GM19238 (cell line): ENCODE measurements around the gene UTP18.
"Not testable (repeated sequence)": the region's sequence is repeated elsewhere in the genome, so short reads cannot be mapped to it uniquely, and the experiment has no call there.

Experiments used
- DNase-seq: peaks from one replicate; pipeline ENCODE4 v3.0.0; 2011; ENCODE audit warnings: low spot score; ENCODE audit not compliant: insufficient read length

Gene UTP18

GRCh38 chr17:51260237-51261023, at the start of gene UTP18:
UTP18 (plus strand) TSS chr17:51260546; CDS start chr17:51260585, 39 bp downstream.
- peak; percentile 85 for DNase-seq

DNA sequence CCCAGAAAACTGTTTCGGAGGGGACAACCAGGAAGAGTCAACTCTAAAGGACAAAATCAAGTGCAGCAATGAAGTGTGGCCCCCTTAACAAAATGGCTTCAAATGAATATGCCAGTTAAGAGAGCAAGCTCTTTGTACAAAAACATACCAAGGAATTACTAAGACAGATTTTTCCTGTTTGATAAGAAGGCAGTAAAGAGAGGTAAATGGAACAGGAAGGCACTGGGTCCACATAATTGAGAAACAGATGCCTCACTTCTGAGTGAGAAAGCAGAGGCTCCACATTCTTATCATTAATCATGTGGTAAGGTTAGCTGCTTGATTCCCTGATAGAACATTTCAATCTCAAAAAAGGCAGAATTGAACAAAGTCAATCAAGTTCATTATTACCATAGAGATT, 45.4 kb upstream of the UTP18 start:
- DNase-seq: no peak

GRCh38 chr17:51217946-51218345, 42.4 kb upstream of the UTP18 start:
- no peak for DNase-seq

GRCh38 chr17:51221322-51221721, 39.0 kb upstream of the UTP18 start:
- no peak for DNase-seq

GRCh38 chr17:51224402-51225262, 35.7 kb upstream of the UTP18 start:
- DNase-seq: no peak

GRCh38 chr17:51225523-51225922, 34.8 kb upstream of the UTP18 start:
- DNase-seq: not testable (repeated sequence)

- DNase-seq: no peak
Observed at GRCh38 chr17:51228161-51228560, 32.2 kb upstream of the UTP18 start.

DNA sequence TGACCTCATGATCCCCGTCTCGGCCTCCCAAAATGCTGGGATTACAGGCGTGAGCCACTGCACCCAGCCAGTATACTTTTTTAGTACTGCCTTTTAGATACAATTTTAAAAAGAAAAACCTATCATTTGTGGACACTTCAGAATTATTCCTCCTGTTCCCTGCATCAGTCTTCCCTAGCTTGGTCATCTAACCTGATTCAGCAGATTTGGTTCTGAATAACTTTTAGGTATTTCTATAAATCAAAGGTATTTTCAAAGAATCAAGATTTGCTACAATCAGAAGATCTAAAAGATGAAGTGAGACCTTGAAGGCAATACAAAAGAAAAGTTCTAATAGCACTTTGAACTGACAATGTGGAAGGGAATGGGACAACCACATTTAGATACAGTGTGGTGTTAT, 30.5 kb upstream of the UTP18 start:
- no peak for DNase-seq

DNA sequence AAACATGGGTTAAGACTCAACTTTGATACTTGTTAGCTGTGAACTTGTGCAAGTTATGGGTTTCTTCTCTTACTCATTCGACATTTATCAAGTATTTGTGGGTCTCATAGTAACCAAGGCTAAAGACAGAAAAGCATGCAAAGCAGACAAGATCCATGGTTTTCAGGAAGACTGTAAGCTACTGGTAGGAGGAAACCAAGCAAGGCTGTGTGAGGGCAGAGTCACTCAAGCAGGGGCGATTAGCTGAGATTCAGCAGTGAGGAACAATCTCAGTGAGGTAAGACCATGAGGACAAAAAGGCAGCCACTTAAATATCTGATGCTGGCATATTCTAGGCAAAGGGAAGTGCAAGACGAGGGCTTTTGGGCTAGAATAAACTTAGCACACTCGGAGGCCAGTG, 30.0 kb upstream of the UTP18 start:
- no peak for DNase-seq

DNA sequence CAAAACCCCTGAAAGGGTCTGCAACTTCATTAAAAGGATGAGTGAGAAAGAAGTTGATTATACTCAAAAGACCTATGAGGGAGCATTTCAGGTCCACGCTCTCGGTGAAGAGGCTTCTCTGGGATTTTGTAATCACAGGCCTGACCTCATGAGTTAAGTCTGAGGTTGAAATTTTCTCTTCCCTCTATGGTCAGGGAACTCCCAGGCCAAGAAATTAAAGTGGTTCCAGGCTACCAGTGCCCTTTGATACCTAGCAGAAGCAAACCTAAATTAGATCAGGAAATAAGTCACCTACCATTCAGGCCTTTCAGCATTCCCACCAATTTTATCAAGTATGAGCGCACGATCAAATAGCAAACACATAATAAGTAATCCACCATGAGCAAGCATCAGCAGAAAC, 28.3 kb upstream of the UTP18 start:
- no peak for DNase-seq

DNA sequence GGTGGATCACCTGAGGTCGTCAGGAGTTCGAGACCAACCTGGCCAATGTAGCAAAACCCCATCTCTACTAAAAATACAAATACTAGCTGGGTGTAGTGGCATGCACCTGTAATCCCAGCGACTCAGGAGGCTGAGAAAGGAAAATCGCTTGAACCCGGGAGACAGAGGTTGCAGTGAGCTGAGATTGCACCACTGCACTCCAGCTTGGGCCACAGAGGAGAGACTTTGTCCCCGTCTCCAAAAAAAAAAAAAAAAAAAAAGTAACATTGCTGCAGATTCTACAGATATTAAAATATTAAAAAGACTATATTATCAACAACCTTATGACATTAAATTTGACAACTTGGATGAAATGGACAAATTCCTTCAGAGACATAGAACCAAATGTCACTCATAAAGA, 26.2 kb upstream of the UTP18 start:
- DNase-seq: no peak

DNA sequence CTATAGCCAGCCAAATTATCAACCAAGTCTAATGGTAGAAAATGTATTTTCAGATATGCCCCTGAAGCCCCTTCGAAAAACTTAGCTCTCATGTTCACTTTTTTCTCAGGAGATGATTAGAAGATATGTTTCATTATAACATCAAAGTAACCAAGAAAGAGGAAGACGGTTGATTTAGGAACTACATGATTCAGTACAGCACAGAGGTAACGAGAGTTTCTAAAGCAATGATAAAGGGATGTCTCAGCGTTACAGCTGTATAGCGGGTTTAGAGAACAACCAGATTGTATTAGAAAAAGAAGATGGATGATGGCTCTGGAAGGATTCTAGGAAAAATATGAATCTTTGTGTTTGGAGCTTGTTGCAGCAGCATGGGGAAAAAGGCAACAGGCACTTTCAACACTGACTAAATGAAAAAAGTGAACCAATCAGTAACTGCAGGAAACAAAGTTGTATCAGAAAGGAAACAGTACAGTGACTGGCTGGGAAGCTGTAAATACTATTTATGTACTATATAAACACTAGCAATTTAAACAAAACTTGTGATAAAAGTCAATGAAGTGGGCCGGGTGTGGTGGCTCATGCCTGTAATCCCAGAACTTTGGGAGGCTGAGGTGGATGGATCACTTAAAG, 22.0 kb upstream of the UTP18 start:
- DNase-seq: no peak

DNA sequence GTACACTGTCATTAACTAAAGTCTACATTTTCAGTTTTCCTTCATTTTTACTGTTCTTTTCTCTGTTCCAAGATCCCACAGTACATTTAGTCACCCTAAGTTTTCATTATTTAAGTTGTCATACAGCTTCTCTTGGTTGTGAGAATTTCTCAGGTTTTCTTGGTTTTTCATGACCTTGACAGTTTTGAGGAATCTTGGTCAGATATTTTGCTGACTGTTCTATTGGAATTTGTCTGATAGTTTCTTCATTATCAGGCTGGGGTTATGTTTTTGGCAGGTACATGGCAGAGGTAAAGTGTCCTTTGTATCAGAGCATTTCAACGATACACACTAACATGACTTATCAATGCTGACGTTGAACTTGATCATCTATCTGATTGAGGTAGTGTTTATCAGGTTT, 20.1 kb upstream of the UTP18 start:
- no peak for DNase-seq

DNA sequence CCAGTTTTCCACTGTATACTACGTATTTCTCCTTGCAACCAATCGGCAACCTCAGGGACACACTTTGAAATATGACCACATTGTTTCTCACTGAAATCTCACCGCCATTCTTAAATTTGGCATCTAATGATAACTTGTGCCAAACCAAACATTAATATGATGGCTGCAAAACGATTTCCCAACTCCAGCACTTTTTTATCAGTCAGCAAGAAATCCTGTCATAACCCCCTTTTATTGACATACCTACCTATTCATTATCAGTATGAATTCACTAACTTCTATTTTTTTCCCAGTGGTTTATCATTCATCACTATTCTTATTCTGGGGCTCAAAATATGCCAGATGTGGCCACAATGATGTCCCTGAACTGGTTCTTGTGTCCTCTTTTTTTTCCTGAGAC, 16.3 kb upstream of the UTP18 start:
- no peak for DNase-seq

- DNase-seq: no peak
Observed at GRCh38 chr17:51245535-51245934, 14.8 kb upstream of the UTP18 start.

DNA sequence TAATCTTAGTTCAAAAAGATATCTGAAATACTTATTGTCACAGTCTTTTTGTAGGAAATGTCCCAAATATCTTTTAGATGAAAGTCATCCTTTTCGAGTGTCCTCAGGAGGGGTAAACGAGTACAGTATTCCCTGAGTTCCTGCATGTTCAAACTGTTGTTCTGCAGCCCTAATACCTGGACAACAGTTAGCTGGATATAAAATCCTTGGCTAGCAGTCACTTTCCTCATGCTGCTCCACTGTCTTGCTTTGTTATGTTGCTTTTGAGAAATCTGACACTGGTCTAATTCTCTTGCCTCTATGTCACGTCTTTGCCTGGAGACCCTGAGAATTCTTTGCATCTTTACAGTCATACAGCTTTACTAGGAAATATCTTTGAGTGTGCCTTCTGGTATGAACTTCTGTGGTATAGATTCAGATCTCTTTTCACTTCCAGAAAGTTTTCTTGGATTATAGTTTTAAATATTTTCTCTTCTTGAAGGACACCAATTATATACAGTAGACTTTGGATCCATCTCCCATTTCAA, 10.0 kb upstream of the UTP18 start:
- DNase-seq: no peak

DNA sequence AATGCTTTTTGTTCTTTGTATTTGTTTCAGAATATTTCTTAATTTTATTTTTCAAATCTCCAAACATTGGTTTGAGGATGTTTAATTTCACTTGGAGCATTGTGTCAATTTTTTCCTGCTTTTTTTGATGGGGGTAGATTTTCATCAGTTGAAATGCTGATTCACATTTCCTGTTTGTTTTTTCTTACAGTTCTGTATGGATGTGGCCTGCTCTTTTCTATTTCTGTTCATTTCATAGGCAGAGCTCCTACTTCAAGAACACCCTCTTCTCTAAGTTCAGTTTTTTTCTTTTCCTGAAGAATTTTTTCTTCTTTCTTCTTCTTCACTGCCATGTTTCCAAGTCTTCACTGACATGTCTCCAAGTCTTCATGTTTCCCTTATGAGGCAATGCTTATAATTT, 9.3 kb upstream of the UTP18 start:
- DNase-seq: no peak

GRCh38 chr17:51255673-51256072, 4.7 kb upstream of the UTP18 start:
- no peak for DNase-seq

DNA sequence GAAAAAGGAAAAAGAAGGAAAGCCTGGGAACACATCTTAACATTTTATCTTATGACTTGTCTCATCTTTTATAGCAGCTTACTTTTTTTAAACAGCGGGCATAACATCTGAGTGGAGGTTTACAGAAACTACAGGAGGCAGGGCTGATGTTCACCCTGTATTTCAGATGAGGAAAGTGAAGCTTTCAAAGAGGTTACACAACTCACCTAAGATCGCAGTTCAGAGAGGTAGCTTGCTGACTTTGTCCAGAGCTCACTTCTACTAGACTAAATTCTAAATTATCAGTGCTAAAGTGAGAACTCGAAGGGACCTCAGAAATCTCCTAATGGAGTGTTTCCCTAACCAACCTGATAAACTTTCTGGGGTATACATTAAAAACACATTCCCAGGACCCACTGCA, 4.2 kb upstream of the UTP18 start:
- DNase-seq: no peak

DNA sequence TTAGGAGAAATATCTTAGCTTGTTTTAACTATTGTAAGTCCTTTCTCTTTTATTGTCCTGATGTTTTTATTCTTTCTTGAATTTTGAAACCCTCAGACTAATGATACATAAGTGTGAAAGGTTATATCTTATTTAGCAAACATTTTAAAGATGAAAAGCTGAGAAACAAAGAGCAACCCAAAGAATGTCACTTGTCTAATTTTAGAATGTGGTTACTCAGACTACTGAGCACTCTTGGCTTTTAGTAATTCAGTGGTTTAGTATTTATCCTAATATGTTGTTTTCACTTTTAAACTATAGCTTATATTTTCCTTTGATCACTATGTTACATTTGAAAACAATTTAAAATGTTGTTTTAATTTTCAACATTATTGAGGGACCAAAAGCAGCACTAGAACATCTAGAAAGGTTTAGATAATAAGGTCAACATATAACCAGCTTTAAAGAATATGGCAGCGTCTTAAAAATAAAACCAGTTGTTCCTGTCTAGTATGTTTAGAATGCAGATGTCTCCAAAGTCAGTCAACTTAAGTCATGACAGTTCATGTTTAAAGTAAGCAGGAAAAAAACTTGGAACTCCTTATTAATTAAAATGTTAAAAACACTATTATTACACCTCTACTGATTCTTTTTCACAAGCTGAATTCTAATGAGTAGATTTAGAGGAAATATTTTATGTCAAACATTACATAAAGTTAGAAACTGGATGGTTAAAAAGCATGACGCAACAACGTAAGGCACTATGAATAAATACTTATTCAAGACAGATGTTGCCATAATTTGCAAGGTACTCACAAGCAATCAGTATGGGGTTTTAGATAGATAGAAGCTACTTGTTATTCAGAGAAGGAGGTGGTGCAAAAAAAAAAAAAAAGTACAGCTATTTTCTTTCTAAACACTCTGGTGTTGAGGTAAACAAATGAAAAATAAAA, 2.9 kb upstream of the UTP18 start:
- DNase-seq: no peak
